Endometrial microvascular endothelial cells (primary cell): ENCODE results near the gene CHST8. TPM values are rescaled to one million over a fixed set of nuclear protein-coding genes. Genes with fewer than 3 reads are reported as not detected.
"Not testable (repeated sequence)": the region's sequence is repeated elsewhere in the genome, so short reads cannot be mapped to it uniquely, and the experiment has no call there.

ENCODE experiments used
- in situ Hi-C: cut with HindIII; loops from 2 replicates; pipeline ENCODE4 v1.10.0; 2017; ENCODE audit warnings: low sequenced_read_pairs, low pct_unique_long_range_greater_than_20kb; ENCODE audit errors: inconsistent ontology term
- total RNA-seq: library from RNA; depleted of rRNA; stranded (reverse); fragments of >200 nt; gene quantifications from one replicate; pipeline ENCODE4 v1.2.3, GENCODE V29; 2015; ENCODE audit errors: inconsistent ontology term

CHST8 gene
- total RNA-seq, 1 donor from 2014 or later, result not detected

- in situ Hi-C loops, result no loop called here
These were observed 64.5 kb downstream of the CHST8 start for GRCh38 chr19:33686262-33686661.

GRCh38 chr19:33686687-33687480 is 65.1 kb downstream of the CHST8 start:
- in situ Hi-C loops, result no loop called here

GRCh38 chr19:33687481-33688170 is 65.9 kb downstream of the CHST8 start:
- in situ Hi-C loops, result no loop called here

- in situ Hi-C loops, result no loop called here
These were observed 66.6 kb downstream of the CHST8 start for GRCh38 chr19:33688171-33688992.

GRCh38 chr19:33689138-33689746 is 67.5 kb downstream of the CHST8 start:
- in situ Hi-C loops, result no loop called here

- in situ Hi-C loops, result no loop called here
These were observed 68.1 kb downstream of the CHST8 start for GRCh38 chr19:33689868-33690267.

- in situ Hi-C loops, result no loop called here
These were observed 68.8 kb downstream of the CHST8 start for GRCh38 chr19:33690378-33691029.

- in situ Hi-C loops, result no loop called here
These were observed 69.3 kb downstream of the CHST8 start for GRCh38 chr19:33691030-33691427.

GRCh38 chr19:33691736-33692135 is 70.0 kb downstream of the CHST8 start:
- in situ Hi-C loops, result no loop called here

GRCh38 chr19:33693678-33694077 is 71.9 kb downstream of the CHST8 start:
- in situ Hi-C loops, result no loop called here

- in situ Hi-C loops, result not testable (repeated sequence)
These were observed 73.8 kb downstream of the CHST8 start for GRCh38 chr19:33695547-33695946.

GRCh38 chr19:33697766-33698165 is 76.0 kb downstream of the CHST8 start:
- in situ Hi-C loops, result no loop called here

GRCh38 chr19:33698576-33699435 is 77.1 kb downstream of the CHST8 start:
- in situ Hi-C loops, result no loop called here

GRCh38 chr19:33699754-33700407 is 78.1 kb downstream of the CHST8 start:
- in situ Hi-C loops, result loop anchor here (25.0 kb wide), 1 partner anchor 413 kb away; no protein-coding TSS in a partner anchor

- in situ Hi-C loops, result loop anchor here (25.0 kb wide), 1 partner anchor 413 kb away; no protein-coding TSS in a partner anchor
These were observed 78.8 kb downstream of the CHST8 start for GRCh38 chr19:33700408-33701013.

GRCh38 chr19:33701565-33701964 is 79.8 kb downstream of the CHST8 start:
- in situ Hi-C loops, result loop anchor here (25.0 kb wide), 1 partner anchor 414 kb away; no protein-coding TSS in a partner anchor
